PC-3 (cell line): ENCODE measurements around the gene DIP2B.

Source experiments
- CTCF ChIP-seq: fragments of 300-600 bp; sonication (generic); conservative IDR thresholded peaks from 2 replicates; pipeline ENCODE4 v1.5.1; 2017; ENCODE audit warnings: antibody characterized with exemption, low read depth, mild to moderate bottlenecking, low read length
- EZH2phosphoT487 ChIP-seq: fragments of 300-600 bp; sonication (generic); IDR thresholded peaks from 2 replicates; pipeline ENCODE4 v1.6.1; 2018; ENCODE audit warnings: mild to moderate bottlenecking, antibody characterized with exemption, low read length, borderline replicate concordance

GRCh38 chr12:50564237-50564947 lies 59.6 kb downstream of the DIP2B start:
- TF ChIP-seq CTCF (no peak), EZH2phosphoT487 (no peak)
